PC-3 (cell line): ENCODE results near the gene PRKAR1A. TPM values are rescaled to one million over a fixed set of nuclear protein-coding genes. Genes with fewer than 3 reads are reported as not detected.

Experiments used
- ATAC-seq: fragments of 200-7000 bp; cut with Tn5 transposase; 2 replicates; pipeline ENCODE4 v1.9.1; 2020; ENCODE audit warnings: mild to moderate bottlenecking, moderate library complexity
- BruUV-seq: library from RNA; stranded (reverse); fragments of 400-500 nt; replicated peaks from 2 replicates; lab custom pipeline; 2021; lab: Mats Ljungman, UMichigan
- CTCF ChIA-PET: fragments of 300-600 bp; sonication (Branson Sonifier 250); formaldehyde crosslinking; loops from one replicate; lab custom pipeline; 2022; ENCODE audit warnings: antibody characterized with exemption; lab: Charles Lee
- POLR2A ChIA-PET: fragments of 300-600 bp; sonication (Branson Sonifier 250); formaldehyde crosslinking; loops from one replicate; lab custom pipeline; 2022; ENCODE audit warnings: antibody characterized with exemption; ENCODE audit not compliant: unreplicated experiment; lab: Charles Lee
- DNase-seq: peaks from one replicate; pipeline ENCODE4 v3.0.0-alpha.2; 2015
- H2AFZ ChIP-seq: fragments of 300-600 bp; sonication (generic); 2 replicates; pipeline ENCODE4 v1.6.0; 2016; ENCODE audit warnings: antibody characterized with exemption, low read length
- H3F3A ChIP-seq: fragments of 300-600 bp; sonication (generic); one replicate; pipeline ENCODE4 v1.6.0; 2017; ENCODE audit warnings: antibody characterized with exemption, low read length, control low read depth, mild to moderate bottlenecking; ENCODE audit not compliant: unreplicated experiment
- H3K27ac ChIP-seq: fragments of 300-600 bp; sonication (generic); 2 replicates; pipeline ENCODE4 v1.5.1; 2016; ENCODE audit warnings: mild to moderate bottlenecking, low read length
- H3K27me3 ChIP-seq: fragments of 300-600 bp; sonication (generic); 2 replicates; pipeline ENCODE4 v1.6.1; 2016; ENCODE audit warnings: low read length, mixed read lengths
- H3K36me3 ChIP-seq: fragments of 300-600 bp; sonication (generic); 2 replicates; pipeline ENCODE4 v1.6.1; 2016; ENCODE audit warnings: low read depth, mixed run types, low read length, mixed read lengths
- H3K4me1 ChIP-seq: fragments of 300-600 bp; sonication (generic); 2 replicates; pipeline ENCODE4 v1.5.1; 2016; ENCODE audit warnings: low read length; ENCODE audit not compliant: insufficient read depth
- H3K4me2 ChIP-seq: fragments of 300-600 bp; sonication (generic); 2 replicates; pipeline ENCODE4 v1.6.0; 2016; ENCODE audit warnings: low read length
- H3K4me3 ChIP-seq: fragments of 300-600 bp; sonication (generic); 2 replicates; pipeline ENCODE4 v1.5.1; 2016; ENCODE audit warnings: mild to moderate bottlenecking, low read length, mixed read lengths
- H3K79me2 ChIP-seq: fragments of 300-600 bp; sonication (generic); 2 replicates; pipeline ENCODE4 v1.6.1; 2017; ENCODE audit warnings: low read length, mixed read lengths
- H3K9ac ChIP-seq: fragments of 300-600 bp; sonication (generic); 2 replicates; pipeline ENCODE4 v1.6.0; 2016; ENCODE audit warnings: mild to moderate bottlenecking, low read length
- H3K9me2 ChIP-seq: fragments of 300-600 bp; sonication (generic); replicated peaks from 2 replicates; pipeline ENCODE4 v1.6.1; 2016; ENCODE audit warnings: mixed run types, low read length, mixed read lengths
- H3K9me3 ChIP-seq: fragments of 300-600 bp; sonication (generic); 2 replicates; pipeline ENCODE4 v1.6.1; 2016; ENCODE audit warnings: low read length, mixed read lengths
- H4K20me1 ChIP-seq: fragments of 300-600 bp; sonication (generic); 2 replicates; pipeline ENCODE4 v1.6.1; 2016; ENCODE audit warnings: low read length, mixed read lengths
- EZH2 ChIP-seq: fragments of 300-600 bp; sonication (generic); IDR thresholded peaks from one replicate; pipeline ENCODE4 v1.6.1; 2017; ENCODE audit warnings: antibody characterized with exemption, mild to moderate bottlenecking, low read length; ENCODE audit not compliant: unreplicated experiment
- EZH2phosphoT487 ChIP-seq: fragments of 300-600 bp; sonication (generic); IDR thresholded peaks from 2 replicates; pipeline ENCODE4 v1.6.1; 2018; ENCODE audit warnings: mild to moderate bottlenecking, antibody characterized with exemption, low read length, borderline replicate concordance
- intact Hi-C: fragments of 100-400 bp; cut with micrococcal nuclease; formaldehyde crosslinking; loops from 2 replicates; pipeline ENCODE4 v1.9.0; 2023
- total RNA-seq: library from RNA; depleted of rRNA; stranded (reverse); fragments of >200 nt; gene quantifications from 2 replicates; pipeline ENCODE4 v1.2.3, GENCODE V29; 2014
- TF ChIP-seq, protein P1 (sequence below): fragments of 300-600 bp; sonication (generic); conservative IDR thresholded peaks from 2 replicates; pipeline ENCODE4 v1.5.1; 2017; ENCODE audit warnings: antibody characterized with exemption, low read depth, mild to moderate bottlenecking, low read length

Gene PRKAR1A
- total RNA-seq, 1 experiment from 2014 or later: 214 TPM

DNA sequence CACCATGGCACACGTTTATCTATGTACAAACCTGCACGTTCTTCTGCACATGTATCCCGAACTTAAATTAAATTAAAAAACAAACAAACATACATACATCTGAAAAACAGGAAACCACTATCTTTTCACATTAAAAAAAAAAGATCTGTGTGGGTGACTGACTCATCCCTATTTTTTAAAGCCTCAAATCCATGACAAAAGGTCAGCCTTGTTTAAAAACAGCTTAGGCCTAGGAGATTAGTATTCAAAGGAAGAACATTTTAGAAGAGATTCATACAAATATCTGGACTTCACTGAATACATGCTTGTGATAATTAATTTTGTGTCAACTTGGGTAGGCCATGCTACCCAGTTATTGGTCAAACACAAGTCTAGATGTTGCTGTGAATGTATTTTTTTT is 4.7 kb upstream of the PRKAR1A start:
- no peak overlapping the region for H3K9ac ChIP-seq
- ATAC-seq (no peak), DNase-seq (peak; percentile 18)
- H3K27me3 ChIP-seq: no peaks in the 10 kb centered on the region
- BruUV-seq: no TSS peak
- no peaks in the 10 kb centered on the region for H3K9me2 ChIP-seq
- H2AFZ ChIP-seq: no peak overlapping the region
- intact Hi-C loops: no loop called here
- no peaks in the 10 kb centered on the region for H3F3A ChIP-seq
- no peaks in the 10 kb centered on the region for H4K20me1 ChIP-seq
- H3K9me3 ChIP-seq: no peaks in the 10 kb centered on the region
- no peak overlapping the region for H3K4me3 ChIP-seq
- ChIA-PET CTCF (no interaction called here), POLR2A (interaction anchor here (0.6 kb wide), 1 partner anchor 11 kb away, joined by 3 read pairs; no protein-coding TSS in a partner anchor)
- H3K79me2 ChIP-seq: peaks cover 4% of the 10 kb centered on the region; the same call in 1 of the 2 replicates
- H3K4me2 ChIP-seq: no peak overlapping the region
- TF ChIP-seq EZH2phosphoT487: no peak
- no peak for TF ChIP-seq EZH2
- TF ChIP-seq, protein P1, sequence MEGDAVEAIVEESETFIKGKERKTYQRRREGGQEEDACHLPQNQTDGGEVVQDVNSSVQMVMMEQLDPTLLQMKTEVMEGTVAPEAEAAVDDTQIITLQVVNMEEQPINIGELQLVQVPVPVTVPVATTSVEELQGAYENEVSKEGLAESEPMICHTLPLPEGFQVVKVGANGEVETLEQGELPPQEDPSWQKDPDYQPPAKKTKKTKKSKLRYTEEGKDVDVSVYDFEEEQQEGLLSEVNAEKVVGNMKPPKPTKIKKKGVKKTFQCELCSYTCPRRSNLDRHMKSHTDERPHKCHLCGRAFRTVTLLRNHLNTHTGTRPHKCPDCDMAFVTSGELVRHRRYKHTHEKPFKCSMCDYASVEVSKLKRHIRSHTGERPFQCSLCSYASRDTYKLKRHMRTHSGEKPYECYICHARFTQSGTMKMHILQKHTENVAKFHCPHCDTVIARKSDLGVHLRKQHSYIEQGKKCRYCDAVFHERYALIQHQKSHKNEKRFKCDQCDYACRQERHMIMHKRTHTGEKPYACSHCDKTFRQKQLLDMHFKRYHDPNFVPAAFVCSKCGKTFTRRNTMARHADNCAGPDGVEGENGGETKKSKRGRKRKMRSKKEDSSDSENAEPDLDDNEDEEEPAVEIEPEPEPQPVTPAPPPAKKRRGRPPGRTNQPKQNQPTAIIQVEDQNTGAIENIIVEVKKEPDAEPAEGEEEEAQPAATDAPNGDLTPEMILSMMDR: no peak
- H3K36me3 ChIP-seq: no peaks in the 10 kb centered on the region
- H3K4me1 ChIP-seq: peaks cover 21% of the 10 kb centered on the region
- H3K27ac ChIP-seq: no peak overlapping the region

DNA sequence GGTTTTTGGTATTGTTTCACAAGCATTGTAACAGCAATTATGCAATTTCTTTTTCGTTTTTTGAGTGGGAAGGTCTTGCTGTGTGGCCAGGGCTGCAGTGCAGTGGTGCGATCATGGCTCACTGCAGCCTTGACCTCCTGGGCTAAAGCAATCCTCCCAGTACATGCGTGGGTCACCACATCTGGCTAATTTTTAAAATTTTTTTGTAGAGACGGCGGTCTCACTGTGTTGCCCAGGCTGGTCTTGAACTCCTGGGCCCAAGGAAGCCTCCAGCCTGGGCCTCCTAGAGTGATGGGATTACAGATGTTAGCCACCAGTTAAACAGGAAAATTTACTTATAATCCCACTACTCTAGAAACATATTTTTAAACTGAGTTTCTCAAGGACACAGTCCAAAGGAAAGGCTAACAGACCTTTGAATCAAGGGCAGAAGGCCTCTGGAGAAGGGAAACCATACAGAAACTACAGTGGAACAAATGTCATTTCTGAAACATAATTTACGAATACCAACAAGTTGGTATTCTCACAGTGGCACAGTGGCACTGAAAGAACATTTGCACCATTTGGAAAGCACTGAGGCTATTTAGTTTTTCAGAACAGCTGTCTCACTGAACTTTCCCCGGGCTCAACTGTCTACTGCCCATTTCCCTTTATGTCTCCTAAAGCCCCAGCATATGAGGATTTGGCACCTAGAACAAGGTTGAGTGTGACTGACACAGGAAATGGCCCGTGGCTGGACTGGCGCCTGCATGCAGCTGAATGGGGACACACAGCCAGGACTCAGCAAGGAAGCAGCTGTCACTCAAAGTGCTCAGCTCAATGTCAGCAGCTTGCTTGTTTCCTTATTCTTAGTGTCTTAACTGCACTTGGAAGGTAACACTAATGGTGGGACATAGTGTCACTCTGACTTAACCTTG is 2.8 kb upstream of the PRKAR1A start:
- Histone ChIP-seq H3K4me3 (no peak overlapping the region), H3K9me3 (no peaks in the 10 kb centered on the region), H3F3A (no peaks in the 10 kb centered on the region), H3K79me2 (peaks cover 22% of the 10 kb centered on the region), H3K36me3 (no peaks in the 10 kb centered on the region), H2AFZ (no peak overlapping the region), H3K4me1 (peaks cover 27% of the 10 kb centered on the region), H3K27ac (no peak overlapping the region), H3K4me2 (no peak overlapping the region), H3K9ac (no peak overlapping the region), H3K9me2 (no peaks in the 10 kb centered on the region), H3K27me3 (no peaks in the 10 kb centered on the region), H4K20me1 (peaks cover 15% of the 10 kb centered on the region)
- TF ChIP-seq, protein P1: no peak
- TF ChIP-seq EZH2phosphoT487 (no peak), EZH2 (no peak)
- DNase-seq (peak; percentile 14), ATAC-seq (no peak)
- ChIA-PET CTCF (no interaction called here), POLR2A (no interaction called here)
- no TSS peak for BruUV-seq
- intact Hi-C loops: no loop called here
